Measurements from ENCODE around the gene VGLL2.

VGLL2 gene

GRCh38 chr6:117311726-117312125 is 46.4 kb downstream of the VGLL2 start:
- FAIRE-seq = no peak
- DNase-seq (ENCODE audit: low spot score) = no peak

GRCh38 chr6:117317261-117317660 is 51.9 kb downstream of the VGLL2 start:
- FAIRE-seq (no peak), DNase-seq (ENCODE audit: low spot score) (peak; percentile 8)

Measured in urothelium cell line (cell line).